NCI-H187 (cell line): ENCODE results near the gene MMRN1.

Experiments
- DNase-seq, 2 experiments: peaks; one replicate each; lab custom pipeline; 2025; lab: John Stamatoyannopoulos, UW

Gene MMRN1

DNA sequence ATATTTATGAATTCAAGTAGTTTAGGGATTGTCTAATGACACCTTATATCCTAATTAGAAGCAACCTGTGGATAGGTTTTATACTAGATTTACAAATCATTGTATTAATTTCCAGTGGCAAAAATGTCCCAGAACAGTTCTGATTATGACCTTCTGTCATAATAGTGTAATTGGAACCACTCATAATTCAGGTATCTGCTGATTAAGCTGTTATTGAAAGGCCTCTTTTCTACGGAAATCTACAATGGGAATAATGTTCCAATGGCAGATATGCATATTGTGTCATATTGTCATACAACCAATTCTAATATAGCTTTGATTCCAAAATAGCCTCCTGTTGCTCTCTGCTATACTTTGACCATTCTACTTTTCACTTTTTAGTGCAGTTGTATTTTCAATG is 19.0 kb downstream of the MMRN1 start:
- no peak for DNase-seq

DNA sequence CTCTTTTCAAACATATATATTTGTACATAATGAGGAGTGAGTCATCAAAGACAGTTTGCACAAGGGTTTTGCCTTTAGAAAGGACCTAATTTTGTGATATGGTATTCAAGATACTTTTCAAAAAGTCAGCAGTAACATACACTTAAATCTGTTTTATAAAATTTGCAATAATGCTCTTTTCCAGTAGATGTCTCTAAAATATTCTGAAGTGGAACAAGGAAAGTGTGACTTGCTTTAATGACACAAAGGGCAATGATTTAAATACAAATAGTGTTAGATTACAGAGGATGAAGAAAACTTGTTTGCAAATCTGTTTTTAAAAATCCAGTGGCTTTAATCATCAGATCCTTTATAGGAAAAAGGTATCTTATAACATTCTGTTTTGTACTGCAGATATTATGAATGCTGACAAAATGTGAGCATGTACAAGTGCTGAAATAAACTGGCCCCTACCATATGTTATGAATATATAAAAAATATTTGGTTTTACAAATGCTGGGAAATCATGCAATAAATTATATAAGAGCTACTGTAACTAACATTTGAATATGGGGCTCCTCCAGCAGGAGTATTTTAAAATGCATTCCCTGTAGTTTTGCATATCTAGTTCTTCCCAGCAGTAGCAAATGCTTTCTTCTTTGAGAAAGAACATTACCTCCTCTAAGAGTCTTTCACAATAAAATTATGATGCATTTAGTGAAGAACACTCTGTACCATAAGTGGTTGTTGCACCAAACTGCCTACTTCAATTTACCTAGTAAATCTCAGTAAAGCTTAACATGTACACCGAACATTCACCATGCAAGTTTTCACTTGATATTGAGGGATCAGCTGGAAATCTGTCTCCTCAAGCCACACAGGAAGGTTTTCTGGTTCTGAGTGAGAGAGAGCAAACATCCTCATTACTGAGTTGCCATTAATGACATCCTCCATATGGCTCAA is 20.2 kb downstream of the MMRN1 start:
- DNase-seq, result no peak

DNA sequence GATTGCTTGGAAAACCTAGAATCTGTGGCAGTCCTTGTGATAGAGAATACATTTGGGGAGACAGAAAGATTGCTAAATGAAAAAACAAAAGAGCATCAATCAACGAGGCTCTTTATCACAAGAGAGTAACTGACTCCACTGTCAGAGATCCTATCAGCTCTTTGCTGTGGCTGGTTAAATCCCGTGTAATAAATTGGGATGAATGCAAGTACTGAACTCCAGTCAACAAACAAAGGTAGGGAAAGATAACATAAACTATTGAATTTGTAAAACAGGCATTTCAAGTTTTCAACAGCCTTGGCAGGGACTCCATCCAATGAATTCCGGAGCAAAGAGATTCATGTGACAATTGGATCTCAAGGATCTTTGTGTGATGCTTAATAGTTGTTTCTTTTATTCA is 21.3 kb downstream of the MMRN1 start:
- no peak for DNase-seq

DNA sequence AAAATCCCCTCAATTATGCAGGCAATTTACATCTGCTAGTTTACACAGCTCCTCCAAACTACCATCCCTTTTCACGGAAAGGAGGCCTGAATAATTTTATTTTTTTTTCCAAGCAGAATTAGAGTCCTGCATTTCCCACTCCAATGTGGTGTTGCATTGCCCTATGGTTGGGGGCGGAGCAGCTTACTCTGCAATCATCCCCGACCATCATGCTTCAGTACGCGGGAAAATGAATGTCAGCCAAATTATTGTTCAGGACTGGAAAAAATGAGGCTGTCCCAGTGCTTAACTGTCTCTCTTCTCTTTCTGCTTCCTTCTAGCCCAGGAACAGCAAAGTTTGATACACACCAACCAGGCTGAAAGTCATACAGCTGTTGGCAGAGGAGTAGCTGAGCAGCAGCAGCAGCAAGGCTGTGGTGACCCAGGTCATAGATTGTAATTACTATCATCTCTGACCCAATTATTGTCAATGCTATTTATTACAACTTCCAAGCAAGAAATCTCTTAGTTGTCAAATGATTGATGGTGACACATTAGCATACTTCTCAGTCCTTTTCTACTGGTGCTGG is 28.3 kb downstream of the MMRN1 start:
- DNase-seq, result no peak

DNA sequence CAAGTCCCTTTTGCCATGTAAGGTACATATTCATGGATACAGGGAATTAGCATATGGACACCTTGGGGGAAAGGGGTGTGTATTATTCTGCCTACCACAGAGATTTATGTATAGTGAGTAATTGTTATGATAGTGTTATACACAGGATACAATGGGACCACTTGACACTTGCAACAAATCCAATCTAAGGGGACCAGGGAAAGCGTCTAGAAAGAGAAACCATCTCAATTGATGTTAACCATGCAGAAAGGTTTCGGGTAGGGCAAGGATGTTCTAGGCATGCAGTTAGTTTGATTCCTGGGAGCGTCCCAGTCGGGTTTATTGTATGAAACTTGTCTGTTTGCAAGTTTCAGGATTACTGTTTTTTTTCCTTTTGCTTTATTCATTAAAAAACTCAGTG is 34.2 kb downstream of the MMRN1 start:
- DNase-seq, result no peak

DNA sequence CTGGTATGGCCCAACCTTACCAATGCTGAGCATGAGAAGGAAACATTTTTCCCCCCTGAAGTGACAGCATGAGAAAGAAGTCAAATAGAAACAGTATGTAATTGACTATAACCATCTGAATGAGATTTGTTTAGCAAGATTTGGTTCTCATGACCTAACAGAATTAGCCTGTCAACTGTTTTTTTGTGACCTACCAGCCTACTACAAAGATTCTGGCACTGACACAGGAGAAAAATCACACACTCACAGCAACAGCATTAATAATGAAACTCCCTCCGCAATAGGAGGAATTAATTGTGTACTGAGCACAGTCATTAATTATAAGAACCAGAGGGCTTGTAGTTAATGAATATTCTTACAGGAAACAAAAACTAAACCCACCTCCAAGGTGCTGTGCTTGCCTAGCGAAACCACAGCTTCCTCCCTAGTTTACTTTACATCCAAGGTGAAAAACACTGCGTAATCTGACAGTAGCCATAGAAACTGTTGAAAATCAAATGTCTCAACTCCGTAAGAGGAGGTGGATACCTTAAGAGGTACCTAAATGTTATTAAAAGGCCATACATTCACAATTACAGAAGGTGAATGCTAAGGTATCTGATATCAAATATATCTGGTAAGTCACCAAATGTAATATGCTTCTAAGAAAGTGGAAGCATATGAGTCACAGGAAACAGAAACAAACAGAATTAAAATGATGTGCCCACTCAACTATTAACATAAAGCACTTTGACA is 34.9 kb downstream of the MMRN1 start:
- no peak for DNase-seq

DNA sequence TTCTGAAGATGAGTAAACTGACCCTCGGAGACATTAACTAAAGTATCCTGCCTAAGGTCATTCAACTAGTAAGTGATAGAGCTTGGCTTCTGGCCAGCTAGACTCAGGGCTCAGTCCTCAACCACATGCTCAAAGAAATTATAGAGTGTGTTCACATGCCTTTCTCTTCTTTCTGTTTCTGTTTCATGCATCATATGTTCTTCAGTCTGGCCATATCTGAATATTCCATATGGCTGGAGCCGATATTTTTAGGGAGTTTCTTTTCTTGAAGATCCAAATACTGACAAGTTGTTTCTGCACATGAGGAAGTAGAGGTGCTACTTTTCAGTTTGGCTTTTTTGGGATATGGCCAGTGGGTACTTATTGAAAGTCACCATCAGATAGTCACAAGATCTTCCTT is 44.9 kb downstream of the MMRN1 start:
- DNase-seq, result no peak

DNA sequence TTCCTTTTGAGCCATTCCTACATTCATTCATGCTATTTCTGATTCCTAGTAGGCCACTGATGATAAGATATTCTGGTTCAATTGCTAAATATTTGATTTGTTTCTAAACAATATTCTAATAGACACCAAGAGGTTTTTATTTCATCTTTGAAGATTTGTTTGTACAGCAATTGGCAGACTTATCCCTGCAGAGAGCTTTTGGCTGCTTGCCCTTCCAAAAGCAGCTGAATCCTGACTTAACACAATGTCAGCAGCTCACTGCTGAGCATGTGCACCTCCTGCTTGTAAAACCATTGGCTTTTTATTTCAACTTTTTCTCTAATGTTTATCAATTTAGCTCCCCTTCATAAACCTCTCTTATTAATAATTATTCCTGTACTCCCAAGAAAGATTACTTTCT is 45.3 kb downstream of the MMRN1 start:
- no peak for DNase-seq

DNA sequence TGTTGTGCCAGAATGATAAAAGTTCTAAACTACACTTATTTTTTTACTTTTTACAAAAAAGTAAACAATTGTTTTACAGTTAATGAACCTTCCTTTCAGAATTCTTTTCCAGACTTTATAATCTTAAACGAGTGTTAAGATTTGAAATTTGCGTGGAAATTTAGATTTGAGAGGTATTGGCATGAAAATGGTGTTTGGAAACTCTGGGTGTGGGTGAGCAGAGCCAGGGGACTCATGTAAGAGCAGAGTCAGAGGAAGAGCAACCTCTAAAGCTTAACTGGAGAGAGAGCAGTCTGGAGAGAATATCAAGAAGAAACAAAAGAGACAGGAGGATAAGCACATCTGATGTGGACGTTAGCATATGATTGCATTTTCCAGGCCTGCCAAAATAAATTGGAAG is 48.2 kb downstream of the MMRN1 start:
- no peak for DNase-seq

DNA sequence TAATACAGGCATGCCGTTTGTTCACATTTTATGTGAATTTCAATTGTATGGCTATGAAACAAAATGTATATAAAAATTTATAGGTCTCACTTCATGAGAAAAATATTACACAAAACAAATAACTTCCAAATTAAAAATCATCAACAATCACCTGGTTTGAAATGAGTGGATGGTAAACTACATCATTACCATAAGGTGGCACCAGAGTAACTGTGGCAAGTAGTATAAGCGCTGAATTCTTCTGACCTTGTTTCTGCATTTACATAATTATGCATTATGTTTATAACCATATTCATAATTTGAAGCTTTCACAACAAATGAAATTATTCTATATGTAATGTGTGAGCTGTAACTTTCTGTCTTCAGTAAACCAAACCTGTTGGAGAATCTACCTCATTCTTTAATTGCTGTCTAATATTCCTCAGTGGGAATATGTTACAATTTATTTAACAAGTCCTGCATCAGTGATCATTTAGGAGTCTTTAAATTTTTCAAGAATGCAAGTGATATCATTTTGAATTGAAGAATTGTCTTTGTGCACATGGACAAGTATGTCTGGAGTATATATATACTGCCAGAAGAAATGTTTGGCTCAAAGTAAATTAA is 55.2 kb downstream of the MMRN1 start:
- DNase-seq, result no peak

DNA sequence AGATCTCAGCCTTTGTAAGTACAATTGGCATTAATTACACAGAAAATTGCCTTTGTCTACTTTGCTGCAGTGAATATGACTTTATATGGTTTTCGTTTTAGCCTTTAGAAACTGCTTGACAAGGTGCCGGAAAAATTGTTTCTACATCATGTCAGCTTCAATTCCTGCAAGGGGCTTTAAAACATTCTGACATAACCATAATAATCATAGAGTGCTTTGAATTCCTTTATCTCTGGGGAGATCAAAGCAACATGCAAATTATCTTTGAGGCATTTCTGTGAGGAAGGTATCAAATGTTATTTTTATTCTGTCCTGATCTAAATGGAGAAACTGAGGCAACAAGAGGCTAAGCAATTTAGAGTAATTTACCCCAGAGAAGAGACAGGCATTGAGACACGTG is 57.8 kb downstream of the MMRN1 start:
- DNase-seq, result no peak

DNA sequence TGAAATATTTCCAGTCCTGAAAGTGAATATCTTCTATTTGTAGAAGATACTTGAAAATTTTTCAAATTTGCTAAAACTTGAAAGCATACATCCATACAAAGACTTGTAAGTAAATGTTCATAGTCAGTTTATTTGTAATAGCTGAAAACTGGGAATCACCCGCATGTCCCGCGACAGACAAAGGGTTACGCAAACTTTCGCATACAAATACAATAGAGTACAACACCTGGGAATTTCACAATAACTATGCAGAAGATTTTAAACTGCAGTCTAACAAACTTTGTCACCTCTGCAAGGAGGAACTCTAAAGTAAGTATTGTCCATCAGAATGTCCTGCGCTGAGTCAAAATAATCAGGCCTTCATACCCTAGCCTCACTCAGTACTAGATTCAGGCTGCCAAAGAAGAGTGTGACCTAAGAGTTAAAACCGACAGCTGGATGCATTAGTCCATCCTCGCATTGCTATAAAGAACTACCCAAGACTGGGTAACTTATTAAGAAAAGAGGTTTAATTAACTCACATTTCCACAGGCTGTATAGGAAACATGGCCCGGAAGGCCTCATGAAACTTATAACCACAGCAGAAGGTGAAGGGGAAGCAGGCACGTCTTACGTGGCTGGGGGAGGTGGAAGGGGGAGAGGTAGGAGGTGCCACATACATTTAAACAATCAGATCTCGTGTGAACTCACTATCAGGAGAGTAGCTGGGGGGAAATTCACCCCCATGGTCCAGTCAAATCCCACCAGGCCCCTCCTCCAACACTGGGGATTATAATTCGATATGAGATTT is 60.4 kb downstream of the MMRN1 start:
- DNase-seq, result no peak

DNA sequence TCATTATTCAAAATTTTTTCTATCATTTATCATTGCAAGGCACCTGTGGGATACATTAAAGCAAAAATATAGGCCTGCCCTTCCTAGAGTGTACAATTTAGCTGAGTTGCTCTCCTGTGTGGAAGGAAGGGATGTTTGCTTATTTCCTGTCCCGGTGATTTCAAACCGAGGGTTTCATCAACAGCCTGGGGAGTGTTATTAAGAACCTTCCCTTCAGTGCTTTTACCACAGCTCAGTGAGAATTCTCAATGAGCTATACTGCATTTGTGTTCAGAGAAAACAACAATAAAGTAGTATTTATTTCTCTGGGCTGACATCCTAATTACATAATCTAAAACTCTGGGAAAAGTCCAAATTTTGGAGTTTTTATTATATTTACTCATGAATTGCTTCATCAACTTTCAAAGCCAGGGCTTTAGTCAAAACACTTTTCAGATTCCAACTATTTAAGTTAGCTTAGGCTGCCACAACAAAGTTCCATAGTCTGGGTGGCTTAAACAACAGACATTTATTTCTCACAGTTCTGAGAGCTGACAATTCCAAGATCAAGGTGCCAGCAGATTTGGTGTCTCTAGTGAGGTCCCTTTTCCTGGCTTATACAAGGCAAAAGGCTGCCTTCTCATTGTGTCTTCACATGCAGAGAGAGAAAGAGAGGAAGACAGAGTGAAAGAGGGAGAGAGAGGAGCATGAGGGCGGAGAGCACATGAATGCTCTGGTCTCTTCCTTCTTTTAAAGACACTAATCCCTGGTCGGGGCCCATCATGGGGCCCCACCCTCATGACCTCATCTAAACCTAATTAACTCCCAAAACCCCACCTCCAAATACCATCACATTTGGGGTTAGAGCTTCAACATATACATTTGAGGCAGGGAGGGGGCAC is 62.6 kb downstream of the MMRN1 start:
- DNase-seq, result no peak

DNA sequence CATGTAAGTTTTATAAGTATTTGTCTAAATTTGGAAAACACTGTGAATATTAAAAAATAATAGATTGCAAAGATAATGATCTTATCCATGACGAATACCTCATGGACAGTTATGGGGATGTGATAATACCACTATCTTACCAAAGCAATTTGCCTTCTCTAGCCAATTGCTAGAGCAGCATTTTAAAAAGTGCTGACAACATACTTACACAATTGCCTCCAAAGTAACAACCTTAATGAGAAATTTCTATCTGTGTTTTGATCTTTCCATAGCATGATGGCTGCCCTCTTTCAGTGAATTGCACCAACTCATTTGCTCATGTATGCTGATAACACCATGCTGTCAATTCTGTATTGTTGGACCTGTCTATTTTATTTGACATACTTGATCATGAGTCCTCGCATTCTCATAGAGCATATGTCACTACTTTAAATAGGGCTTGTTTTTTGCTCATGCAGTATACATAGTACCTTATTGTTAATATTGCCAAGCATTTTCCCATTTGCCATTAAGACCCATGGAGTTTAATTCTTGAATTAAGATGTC is 87.2 kb downstream of the MMRN1 start:
- DNase-seq, result no peak

DNA sequence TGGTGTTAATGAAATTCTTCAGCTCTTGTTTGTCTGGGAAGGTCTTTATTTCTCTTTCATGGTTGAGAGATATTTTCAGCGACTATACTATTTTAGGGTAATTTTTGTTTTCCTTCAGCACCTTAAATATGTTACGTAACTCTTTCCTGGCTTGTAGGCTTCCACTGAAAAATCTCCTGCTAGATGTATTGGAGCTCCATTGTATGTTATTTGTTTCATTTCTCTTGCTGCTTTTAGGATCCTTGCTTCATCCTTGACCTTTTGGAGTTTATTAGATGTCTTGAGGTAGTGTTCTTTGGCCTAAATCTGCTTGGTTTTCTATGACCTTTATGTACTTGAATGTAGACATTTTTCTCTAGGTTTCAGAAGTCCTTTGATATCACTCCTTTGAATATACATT is 93.6 kb downstream of the MMRN1 start:
- DNase-seq, result no peak

DNA sequence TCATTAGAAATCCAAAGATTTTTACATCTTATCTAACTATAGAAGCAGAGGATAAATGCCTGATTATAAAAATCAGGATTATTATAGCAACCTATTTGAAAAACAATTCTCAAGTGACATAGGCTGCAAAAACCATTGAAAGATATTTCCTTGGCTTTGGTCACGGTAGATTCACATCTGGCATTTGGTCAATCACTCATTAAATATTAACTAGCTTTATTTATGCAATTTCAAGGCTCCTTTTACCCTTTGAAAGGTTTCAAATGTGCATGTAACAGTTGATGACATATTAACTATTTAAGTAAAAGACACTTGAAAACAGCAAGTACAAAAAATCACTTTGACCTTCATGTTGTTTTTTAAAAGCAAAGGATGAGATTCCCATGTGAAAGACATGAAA is 98.1 kb downstream of the MMRN1 start:
- no peak for DNase-seq

DNA sequence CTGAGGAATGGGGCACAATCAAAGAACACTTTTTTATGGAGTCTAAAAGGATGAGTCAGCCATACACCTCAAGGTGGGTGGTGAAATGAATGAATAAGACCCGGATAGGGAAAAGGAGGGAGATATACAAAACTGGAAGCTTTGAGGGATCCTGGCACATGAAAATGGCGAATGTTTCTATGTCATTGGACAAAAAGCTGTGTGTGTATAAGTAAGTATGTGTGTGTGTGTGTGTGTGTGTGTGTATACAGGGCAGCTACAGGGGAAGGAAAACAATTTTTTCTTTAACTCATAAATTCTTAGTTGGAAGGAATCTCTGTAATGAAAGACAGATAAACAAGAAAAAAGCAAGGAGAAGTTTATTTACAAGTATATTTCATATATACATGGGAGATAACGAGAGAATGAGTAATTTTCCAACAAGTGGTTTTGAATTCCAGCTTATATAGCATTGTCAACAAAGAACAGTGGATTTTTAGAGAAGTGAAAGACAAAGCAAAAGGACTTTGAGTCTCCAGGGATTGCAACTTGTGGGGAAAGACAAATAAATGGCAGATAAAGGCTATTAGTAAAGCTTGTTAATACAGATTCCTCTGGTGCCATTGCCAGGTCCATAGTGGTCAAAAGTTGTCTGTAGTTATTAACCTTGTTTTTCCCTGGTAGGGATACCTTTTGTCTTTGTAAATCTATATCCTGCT is 99.7 kb downstream of the MMRN1 start:
- no peak for DNase-seq

DNA sequence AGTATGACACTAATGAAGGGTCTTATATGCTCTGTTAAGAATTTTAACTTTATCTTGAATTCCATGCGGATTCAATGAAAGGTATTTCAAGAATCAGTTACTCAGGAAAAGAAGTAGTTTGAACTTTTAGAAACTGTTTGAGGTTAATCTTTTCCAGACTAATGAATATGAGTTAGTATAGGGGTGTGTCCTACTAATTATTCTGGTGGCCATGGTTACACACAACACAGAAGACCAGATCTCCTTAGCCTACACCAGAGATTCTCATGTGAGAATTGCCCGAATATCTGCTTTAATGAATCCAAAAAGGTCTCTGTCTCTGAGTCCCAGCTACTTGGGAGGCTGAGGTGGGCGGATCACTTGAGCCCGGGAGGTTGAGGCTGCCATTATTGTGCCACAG is 100.4 kb downstream of the MMRN1 start:
- DNase-seq, result no peak

DNA sequence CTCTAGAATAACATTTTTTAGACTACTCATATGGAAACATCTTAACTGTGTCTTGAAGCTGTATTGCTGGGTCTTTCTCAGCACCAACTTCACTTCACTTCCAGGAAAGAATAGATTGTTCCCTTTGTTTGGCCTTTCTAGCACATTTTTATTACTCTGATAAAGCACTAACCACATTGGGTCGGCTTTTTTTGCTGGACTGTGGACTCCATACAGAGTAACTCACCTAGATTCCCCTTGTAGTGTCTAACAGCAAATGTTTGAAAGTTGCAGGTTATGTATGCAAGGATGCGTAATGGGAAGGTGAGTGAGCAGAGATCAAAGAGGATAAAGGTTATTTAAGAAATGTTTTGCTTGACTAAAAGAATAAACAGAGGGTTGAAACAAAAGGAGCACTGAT is 101.2 kb downstream of the MMRN1 start:
- no peak for DNase-seq

DNA sequence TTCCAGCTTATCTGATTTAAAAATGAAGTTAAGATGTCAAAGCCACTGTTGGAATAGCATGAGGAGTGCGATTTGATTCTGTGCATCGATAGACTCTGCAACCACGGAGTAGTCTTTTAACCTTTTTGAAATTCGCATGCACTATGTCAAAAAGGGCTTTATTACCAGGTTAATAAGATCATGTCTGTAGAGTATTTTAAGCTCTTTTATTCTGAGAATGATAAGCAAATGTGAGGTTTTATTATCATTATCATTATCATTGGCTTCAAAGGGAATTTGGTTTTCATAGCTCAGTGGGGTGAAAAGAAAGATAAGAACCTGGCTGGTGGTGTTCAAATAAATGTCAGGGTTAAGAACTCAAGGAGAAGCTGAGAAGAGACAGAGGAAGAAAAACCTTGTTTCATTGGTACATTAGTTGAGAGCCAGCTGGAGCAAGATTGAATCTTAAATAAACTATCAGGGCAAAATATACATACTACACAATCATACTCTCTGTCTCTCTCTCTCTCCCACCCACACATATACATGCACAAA is 102.6 kb downstream of the MMRN1 start:
- no peak for DNase-seq
